ENCODE data around the gene LPCAT2. TPM values are rescaled to one million over a fixed set of nuclear protein-coding genes. Genes with fewer than 3 reads are reported as not detected.

Gene LPCAT2
- total RNA-seq, 1 donor from 2014 or later: 74.4 TPM

DNA sequence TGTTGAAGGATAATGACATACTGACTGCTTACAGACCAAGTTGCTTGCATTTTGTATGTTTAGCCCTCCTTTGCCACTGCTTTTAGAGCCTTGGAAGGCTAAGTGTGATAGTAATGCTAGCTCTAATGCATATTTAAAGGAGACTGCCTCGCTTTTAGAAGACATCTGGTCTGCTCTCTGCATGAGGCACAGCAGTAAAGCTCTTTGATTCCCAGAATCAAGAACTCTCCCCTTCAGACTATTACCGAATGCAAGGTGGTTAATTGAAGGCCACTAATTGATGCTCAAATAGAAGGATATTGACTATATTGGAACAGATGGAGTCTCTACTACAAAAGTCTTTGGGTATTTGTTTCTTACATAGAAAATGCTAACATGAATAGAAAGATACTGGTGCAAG is 76.8 kb downstream of the LPCAT2 start:
- Histone ChIP-seq H3K4me3 (ENCODE audit: insufficient read depth, low read depth, low read length) (no peak overlapping the region), H3K27me3 (ENCODE audit: insufficient read depth, low read length) (no peaks in the 10 kb centered on the region), H3K36me3 (ENCODE audit: insufficient read depth, low read length) (peaks cover 13% of the 10 kb centered on the region), H3K9me3 (ENCODE audit: insufficient read depth, low read depth, low read length) (no peaks in the 10 kb centered on the region), H3K9ac (ENCODE audit: low read length) (no peak overlapping the region), H3K27ac (ENCODE audit: low read depth, low read length) (no peak overlapping the region), H3K4me1 (ENCODE audit: insufficient read depth, low read length) (no peaks in the 10 kb centered on the region), H3K79me2 (ENCODE audit: insufficient read depth, low read length) (no peaks in the 10 kb centered on the region), H2AFZ (ENCODE audit: low read depth, low read length) (no peak overlapping the region), H4K20me1 (ENCODE audit: insufficient read depth, low read length) (no peaks in the 10 kb centered on the region), H3K4me2 (ENCODE audit: low read length) (no peak overlapping the region)
- H3K9me3 Mint-ChIP-seq (ENCODE audit: unreplicated experiment): no peaks in the 10 kb centered on the region
- H3K27ac Mint-ChIP-seq (ENCODE audit: unreplicated experiment): no peak overlapping the region
- no peak for DNase-seq (ENCODE audit: low read depth)
- H3K27me3 Mint-ChIP-seq (ENCODE audit: low read depth, unreplicated experiment): no peaks in the 10 kb centered on the region
- no peak overlapping the region for H3K4me3 Mint-ChIP-seq (ENCODE audit: unreplicated experiment)
- peaks cover 6% of the 10 kb centered on the region for H3K36me3 Mint-ChIP-seq (ENCODE audit: low read depth, unreplicated experiment)
- FAIRE-seq: no peak
- no peaks in the 10 kb centered on the region for H3K4me1 Mint-ChIP-seq (ENCODE audit: low read depth, unreplicated experiment)
- TF ChIP-seq, protein P1, sequence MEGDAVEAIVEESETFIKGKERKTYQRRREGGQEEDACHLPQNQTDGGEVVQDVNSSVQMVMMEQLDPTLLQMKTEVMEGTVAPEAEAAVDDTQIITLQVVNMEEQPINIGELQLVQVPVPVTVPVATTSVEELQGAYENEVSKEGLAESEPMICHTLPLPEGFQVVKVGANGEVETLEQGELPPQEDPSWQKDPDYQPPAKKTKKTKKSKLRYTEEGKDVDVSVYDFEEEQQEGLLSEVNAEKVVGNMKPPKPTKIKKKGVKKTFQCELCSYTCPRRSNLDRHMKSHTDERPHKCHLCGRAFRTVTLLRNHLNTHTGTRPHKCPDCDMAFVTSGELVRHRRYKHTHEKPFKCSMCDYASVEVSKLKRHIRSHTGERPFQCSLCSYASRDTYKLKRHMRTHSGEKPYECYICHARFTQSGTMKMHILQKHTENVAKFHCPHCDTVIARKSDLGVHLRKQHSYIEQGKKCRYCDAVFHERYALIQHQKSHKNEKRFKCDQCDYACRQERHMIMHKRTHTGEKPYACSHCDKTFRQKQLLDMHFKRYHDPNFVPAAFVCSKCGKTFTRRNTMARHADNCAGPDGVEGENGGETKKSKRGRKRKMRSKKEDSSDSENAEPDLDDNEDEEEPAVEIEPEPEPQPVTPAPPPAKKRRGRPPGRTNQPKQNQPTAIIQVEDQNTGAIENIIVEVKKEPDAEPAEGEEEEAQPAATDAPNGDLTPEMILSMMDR (IDR thresholded peaks at IDR 0.05; ENCODE audit: insufficient read depth, low read depth, low read length): no peak
- TF ChIP-seq EZH2 (IDR thresholded peaks at IDR 0.05; ENCODE audit: insufficient read depth, low read length): no peak

DNA sequence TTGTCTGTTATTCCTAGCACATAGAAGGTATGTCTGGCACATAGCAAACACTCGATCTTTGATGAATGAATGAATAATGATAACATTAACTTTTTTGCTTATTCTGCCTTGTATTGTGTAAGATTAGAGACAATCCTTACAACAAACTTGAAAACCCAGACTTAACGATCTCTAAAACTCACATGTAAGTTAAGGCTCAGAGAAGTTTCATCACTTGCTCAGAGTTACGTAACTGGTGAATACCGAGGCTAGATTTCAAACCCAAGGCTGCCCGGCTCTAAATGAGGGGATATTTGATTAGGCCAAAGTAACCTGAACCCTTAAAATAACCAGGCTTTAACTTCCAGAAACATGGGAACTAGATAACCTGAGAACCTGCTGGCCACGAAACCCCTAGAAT is 79.9 kb downstream of the LPCAT2 start:
- Mint-ChIP-seq H3K27me3 (ENCODE audit: low read depth, unreplicated experiment) (no peaks in the 10 kb centered on the region), H3K4me1 (ENCODE audit: low read depth, unreplicated experiment) (no peaks in the 10 kb centered on the region)
- no peak overlapping the region for H3K9ac ChIP-seq (ENCODE audit: low read length)

DNA sequence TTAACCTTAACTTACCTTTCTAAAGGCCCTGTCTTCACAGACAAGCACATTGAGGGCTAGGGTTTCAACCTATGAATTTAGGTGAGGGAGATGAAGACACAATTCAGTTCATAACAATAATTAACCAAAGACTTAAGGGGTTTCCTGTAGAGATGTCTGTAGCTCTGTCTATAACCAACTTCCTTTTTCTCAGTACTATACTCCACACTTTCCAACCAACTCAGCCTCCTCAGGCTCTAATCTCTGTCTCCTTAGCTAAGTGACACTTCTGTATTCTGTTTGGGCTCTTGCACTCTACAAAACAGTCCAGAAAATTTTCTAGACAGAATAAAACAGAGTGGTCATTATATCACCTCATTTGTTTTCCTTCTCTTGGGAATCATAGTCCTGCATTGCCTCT is 83.4 kb downstream of the LPCAT2 start:
- no peaks in the 10 kb centered on the region for H3K4me1 Mint-ChIP-seq (ENCODE audit: low read depth, unreplicated experiment)
- H3K79me2 ChIP-seq (ENCODE audit: insufficient read depth, low read length): no peaks in the 10 kb centered on the region
- FAIRE-seq (no peak), DNase-seq (ENCODE audit: low read depth) (no peak)
- H3K4me3 Mint-ChIP-seq (ENCODE audit: unreplicated experiment): no peak overlapping the region
- H4K20me1 ChIP-seq (ENCODE audit: insufficient read depth, low read length): no peaks in the 10 kb centered on the region
- no peak overlapping the region for H3K27ac Mint-ChIP-seq (ENCODE audit: unreplicated experiment)
- H3K9me3 ChIP-seq (ENCODE audit: insufficient read depth, low read depth, low read length): no peaks in the 10 kb centered on the region
- no peaks in the 10 kb centered on the region for H3K36me3 Mint-ChIP-seq (ENCODE audit: low read depth, unreplicated experiment)
- H3K27me3 ChIP-seq (ENCODE audit: insufficient read depth, low read length): peaks cover 3% of the 10 kb centered on the region
- H3K36me3 ChIP-seq (ENCODE audit: insufficient read depth, low read length): no peaks in the 10 kb centered on the region
- no peak overlapping the region for H3K9ac ChIP-seq (ENCODE audit: low read length)
- no peak overlapping the region for H2AFZ ChIP-seq (ENCODE audit: low read depth, low read length)
- no peaks in the 10 kb centered on the region for H3K4me1 ChIP-seq (ENCODE audit: insufficient read depth, low read length)
- no peaks in the 10 kb centered on the region for H3K27me3 Mint-ChIP-seq (ENCODE audit: low read depth, unreplicated experiment)
- no peaks in the 10 kb centered on the region for H3K9me3 Mint-ChIP-seq (ENCODE audit: unreplicated experiment)
- H3K27ac ChIP-seq (ENCODE audit: low read depth, low read length): no peak overlapping the region
- no peak overlapping the region for H3K4me2 ChIP-seq (ENCODE audit: low read length)
- TF ChIP-seq, protein P1 (IDR thresholded peaks at IDR 0.05; ENCODE audit: insufficient read depth, low read depth, low read length): no peak
- TF ChIP-seq EZH2 (IDR thresholded peaks at IDR 0.05; ENCODE audit: insufficient read depth, low read length): no peak
- no peak overlapping the region for H3K4me3 ChIP-seq (ENCODE audit: insufficient read depth, low read depth, low read length)

More for the DNA sequence above, 79.9 kb downstream of the LPCAT2 start:
- Histone ChIP-seq H4K20me1 (ENCODE audit: insufficient read depth, low read length) (no peaks in the 10 kb centered on the region), H3K4me2 (ENCODE audit: low read length) (no peak overlapping the region), H3K27ac (ENCODE audit: low read depth, low read length) (no peak overlapping the region), H3K27me3 (ENCODE audit: insufficient read depth, low read length) (no peaks in the 10 kb centered on the region), H3K79me2 (ENCODE audit: insufficient read depth, low read length) (no peaks in the 10 kb centered on the region), H3K4me1 (ENCODE audit: insufficient read depth, low read length) (no peaks in the 10 kb centered on the region), H2AFZ (ENCODE audit: low read depth, low read length) (no peak overlapping the region), H3K9me3 (ENCODE audit: insufficient read depth, low read depth, low read length) (no peaks in the 10 kb centered on the region), H3K4me3 (ENCODE audit: insufficient read depth, low read depth, low read length) (no peak overlapping the region), H3K36me3 (ENCODE audit: insufficient read depth, low read length) (no peaks in the 10 kb centered on the region)
- no peak overlapping the region for H3K4me3 Mint-ChIP-seq (ENCODE audit: unreplicated experiment)
- DNase-seq (ENCODE audit: low read depth) (no peak), FAIRE-seq (no peak)
- no peak overlapping the region for H3K27ac Mint-ChIP-seq (ENCODE audit: unreplicated experiment)
- H3K36me3 Mint-ChIP-seq (ENCODE audit: low read depth, unreplicated experiment): peaks cover 2% of the 10 kb centered on the region
- H3K9me3 Mint-ChIP-seq (ENCODE audit: unreplicated experiment): no peaks in the 10 kb centered on the region
- TF ChIP-seq, protein P1 (IDR thresholded peaks at IDR 0.05; ENCODE audit: insufficient read depth, low read depth, low read length): no peak
- TF ChIP-seq EZH2 (IDR thresholded peaks at IDR 0.05; ENCODE audit: insufficient read depth, low read length): no peak
